Heart left ventricle (tissue), 13 donors: ENCODE data around the gene ERN1.

Experiments
- POLR2A ChIP-seq, 2 donors: fragments of 450-650 bp; IDR thresholded peaks; one replicate each; pipeline ENCODE4 v1.6.1; 2017; ENCODE audit warnings: antibody characterized with exemption in 2 of 2, mild to moderate bottlenecking in 2 of 2, moderate library complexity in 2 of 2
- TF ChIP-seq, protein P1 (sequence below), 12 donors: fragments of 200-600 bp; sonication (generic) in 4 of 12; IDR thresholded peaks; one replicate each; pipeline versions ENCODE4 v1.5.0 to v1.8.0; 2018 to 2022; ENCODE audit warnings: antibody characterized with exemption in 12 of 12, mild to moderate bottlenecking in 5 of 12
- donor health status: ischemic (EF 13 %, LVEDD 7.1; RV severe dilation, severe dysfunction).
- donor health status: DM: no; HTN: yes; CAD: no.
- donor health status: DM: no; HTN: no; CAD: no.
- donor health status: ischemic (EF 25% LVEDD 6.9; RV normal size, moderate dysfunction).
- donor health status: ischemic (EF 25% LVEDD 5.7; RV mildly dilated, moderate dysfunction).
- donor health status: ischemic (EF 35%, LVEDD 5.7; RV mildly dilated, moderate dysfunction).
- donor health status: nonischemic (EF 11% LVEDD 7.7; RV severe dilation, severe dysfunction).
- donor health status: DM: yes; HTN: yes; CAD: no.
- donor health status: PGD.
- donor health status: ischemic (EF 29% LVEDD 5.4; RV normal size, mild dysfunction).
- donor health status: nonischemic (EF 23%, LVEDD 6.1; RV moderate dilation, normal function).

DNA sequence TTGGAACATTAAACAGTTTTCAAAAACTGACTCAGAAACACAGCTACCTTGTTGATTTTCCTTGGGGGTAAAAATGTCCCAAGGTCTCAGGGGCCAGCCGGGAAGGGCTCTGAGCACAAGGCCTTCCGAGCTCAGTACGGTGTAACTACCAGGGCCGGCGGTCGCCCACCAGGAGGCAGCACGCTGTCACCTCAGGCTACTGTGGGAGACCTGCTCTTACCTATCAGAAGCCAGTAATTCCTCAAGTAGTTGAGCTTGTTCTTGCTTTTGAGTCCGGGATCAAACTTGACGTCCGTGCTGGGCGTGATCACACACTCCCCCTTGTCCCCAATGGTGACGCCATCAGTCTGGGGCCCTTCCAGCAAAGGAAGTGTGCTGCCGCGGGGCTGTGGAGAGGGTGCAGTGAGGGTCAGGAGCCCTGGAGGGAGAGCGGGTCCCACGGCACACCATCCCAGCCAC is 66.1 kb downstream of the ERN1 start:
- TF ChIP-seq, protein P1, sequence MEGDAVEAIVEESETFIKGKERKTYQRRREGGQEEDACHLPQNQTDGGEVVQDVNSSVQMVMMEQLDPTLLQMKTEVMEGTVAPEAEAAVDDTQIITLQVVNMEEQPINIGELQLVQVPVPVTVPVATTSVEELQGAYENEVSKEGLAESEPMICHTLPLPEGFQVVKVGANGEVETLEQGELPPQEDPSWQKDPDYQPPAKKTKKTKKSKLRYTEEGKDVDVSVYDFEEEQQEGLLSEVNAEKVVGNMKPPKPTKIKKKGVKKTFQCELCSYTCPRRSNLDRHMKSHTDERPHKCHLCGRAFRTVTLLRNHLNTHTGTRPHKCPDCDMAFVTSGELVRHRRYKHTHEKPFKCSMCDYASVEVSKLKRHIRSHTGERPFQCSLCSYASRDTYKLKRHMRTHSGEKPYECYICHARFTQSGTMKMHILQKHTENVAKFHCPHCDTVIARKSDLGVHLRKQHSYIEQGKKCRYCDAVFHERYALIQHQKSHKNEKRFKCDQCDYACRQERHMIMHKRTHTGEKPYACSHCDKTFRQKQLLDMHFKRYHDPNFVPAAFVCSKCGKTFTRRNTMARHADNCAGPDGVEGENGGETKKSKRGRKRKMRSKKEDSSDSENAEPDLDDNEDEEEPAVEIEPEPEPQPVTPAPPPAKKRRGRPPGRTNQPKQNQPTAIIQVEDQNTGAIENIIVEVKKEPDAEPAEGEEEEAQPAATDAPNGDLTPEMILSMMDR (IDR thresholded peaks at IDR 0.05) = peak; percentile 29 to 63 (median 52)
- no peak for TF ChIP-seq POLR2A (IDR thresholded peaks at IDR 0.05)
